HG02763 (cell line): ENCODE data around the gene CCDC134.

ENCODE experiments used
- ATAC-seq: cut with Tn5 transposase; IDR thresholded peaks from one replicate; pipeline ENCODE4 v1.9.1; 2021; ENCODE audit warnings: mild to moderate bottlenecking, moderate library complexity; ENCODE audit not compliant: unreplicated experiment

The CCDC134 gene

DNA sequence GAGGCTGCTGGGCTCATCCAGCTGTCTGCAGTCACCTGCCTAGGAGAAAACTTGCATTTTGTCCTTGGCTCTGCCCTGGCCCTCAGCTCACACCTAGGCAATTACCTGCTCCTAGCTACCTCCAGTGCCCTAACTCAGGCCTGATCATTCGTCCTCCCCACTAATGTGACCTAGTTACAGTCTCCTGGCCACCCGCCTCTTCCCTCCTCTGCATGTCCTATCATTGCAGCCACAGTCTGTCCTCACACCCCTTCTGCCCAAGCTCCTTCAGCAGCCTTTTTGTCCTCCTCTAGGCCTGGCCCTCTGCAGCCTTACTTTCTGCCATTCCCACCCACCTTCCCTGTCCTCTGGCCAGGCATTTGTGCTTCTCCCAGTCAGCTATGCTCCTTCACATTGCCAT is 17.7 kb upstream of the CCDC134 start:
- ATAC-seq: no peak

DNA sequence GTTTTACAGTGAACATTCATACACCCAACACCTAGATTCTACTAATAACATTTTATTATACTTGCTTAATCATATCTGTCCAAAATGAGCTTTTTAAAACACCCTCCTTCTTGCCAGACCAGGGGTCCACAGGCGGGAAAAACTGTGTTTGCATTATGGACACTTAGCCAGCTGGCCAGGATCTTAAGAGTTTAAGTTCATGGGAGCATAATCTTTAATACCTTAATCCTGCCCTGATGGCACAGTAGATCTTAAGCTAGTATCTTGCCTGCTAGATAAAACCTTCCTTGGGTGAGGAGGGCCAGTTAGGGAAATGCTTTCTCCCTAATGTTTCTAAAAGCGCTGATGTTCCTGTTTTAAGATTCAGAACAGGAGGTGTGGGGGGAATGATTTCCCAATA is 13.1 kb upstream of the CCDC134 start:
- ATAC-seq: no peak

GRCh38 chr22:41793871-41794270 is 6.6 kb upstream of the CCDC134 start:
- no peak for ATAC-seq

GRCh38 chr22:41798736-41799135 is 1.7 kb upstream of the CCDC134 start:
- no peak for ATAC-seq

DNA sequence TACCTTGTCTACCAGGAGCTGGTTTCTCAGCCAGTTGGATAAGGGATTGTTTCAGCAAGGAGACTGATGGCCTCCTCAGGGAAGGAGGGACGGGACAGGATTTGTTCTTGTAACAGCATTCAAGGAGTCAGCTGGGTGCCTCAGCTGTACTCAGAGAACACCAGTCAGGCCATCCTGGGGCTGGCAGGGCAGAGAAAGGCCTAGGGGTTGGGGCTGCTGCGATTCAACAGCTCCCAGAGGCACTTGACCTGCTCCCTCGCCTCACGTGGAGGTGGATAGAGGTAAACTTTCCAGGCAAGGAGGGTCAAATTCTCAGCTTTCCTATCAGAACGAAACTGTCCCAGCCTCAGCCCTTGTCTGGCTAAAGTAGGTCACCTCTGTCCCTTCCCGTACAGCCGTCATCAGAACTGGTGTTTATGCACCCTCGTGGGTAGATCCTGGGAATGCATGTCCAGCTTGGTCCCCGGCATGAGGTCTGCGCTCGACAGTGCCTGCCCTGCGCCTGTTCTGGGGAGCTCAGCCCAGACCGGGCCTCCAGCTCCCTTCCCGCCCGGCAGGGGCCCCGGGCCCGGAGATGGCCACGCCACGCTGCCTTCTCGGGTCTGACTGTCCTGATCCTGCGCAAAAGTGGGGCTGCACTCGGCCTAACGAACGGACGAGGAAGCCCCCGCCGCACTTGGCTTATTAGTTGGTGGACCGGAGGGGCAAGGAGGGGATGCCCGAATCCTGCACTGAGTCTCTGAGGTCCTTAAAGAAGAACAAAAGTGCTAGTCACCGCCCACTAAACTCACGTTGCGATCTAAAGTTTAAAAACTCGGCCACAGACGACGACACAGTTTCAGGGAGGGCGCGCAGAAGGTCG is 762 bp upstream of the CCDC134 start:
- ATAC-seq: no peak

GRCh38 chr22:41801147-41801819 is 804 bp downstream of the CCDC134 start:
- ATAC-seq: no peak

DNA sequence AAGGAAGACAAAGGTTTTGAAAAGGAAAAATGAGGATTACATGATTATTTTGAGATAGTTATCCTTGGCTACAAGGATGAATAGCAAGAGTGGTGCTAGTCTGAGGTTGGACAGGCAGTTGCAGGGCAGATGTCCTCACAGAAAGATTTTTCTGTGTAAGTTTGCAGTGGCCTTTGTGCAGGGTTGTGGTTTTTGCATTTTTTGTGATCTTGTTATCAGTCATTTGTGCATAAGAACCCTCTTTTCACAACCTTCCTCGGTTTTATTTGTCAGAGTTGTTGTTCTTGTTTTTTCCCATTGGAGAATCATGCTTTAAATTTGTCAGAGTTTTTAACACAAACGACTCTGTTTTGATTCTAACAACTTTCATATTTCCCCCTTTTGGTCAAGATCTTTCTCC is 1.4 kb downstream of the CCDC134 start:
- ATAC-seq: no peak

DNA sequence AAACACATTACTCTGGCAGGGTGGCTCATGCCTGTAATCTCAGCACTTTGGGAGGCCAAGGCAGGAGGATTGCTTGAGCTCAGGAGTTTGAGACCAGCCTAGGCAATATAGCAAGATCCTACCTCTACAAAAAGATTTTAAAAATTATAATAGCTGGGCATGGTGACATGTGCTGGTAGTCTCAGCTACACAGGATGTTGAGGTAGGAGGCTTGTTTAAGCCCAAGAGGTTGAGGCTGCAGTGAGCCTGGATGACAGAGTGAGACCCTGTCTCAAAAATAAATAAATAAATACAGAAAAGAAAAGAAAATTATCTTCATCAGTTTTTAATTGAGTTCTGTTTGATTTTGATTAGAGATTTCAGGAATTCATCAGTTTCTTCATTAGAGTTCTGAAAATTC is 5.2 kb downstream of the CCDC134 start:
- no peak for ATAC-seq

DNA sequence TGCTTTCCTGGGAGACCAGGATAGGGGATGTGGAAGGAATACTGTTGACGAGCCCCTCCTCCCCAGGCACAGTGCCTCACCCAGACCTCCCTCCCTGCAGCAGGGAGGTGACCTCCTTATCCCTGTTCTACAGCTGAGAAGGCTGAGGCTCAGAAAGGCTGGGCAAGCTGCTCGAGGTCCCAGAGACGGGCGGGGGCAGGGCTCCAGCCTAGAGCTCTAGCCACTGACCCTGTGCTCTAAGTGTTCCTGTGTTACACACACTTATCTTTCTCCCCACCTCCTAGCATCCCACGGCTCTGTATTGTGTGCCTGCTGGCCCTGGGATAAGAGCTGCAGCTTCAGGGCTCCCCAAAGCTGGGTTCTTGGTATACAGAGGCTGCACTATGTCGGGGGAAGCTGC is 7.9 kb downstream of the CCDC134 start:
- ATAC-seq: no peak

DNA sequence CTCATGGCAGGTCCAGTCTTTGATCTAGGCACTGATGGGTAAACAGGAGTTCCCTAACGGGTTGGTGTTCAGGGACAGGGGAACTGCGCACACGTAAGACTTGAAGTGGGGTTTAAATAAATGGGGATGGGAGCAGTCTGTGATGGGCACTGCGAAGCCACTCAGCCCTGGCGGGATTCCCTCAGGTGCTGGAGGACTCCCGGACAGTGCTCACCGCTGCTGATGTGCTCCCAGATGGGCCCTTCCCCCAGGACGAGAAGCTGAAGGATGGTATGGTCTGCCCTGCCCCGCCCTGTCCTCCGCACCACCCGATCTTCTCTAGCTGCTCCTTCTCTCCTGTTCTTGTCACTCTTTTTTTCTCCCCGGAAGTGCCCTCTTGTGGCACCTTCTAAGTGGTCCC is 9.5 kb downstream of the CCDC134 start:
- no peak for ATAC-seq

DNA sequence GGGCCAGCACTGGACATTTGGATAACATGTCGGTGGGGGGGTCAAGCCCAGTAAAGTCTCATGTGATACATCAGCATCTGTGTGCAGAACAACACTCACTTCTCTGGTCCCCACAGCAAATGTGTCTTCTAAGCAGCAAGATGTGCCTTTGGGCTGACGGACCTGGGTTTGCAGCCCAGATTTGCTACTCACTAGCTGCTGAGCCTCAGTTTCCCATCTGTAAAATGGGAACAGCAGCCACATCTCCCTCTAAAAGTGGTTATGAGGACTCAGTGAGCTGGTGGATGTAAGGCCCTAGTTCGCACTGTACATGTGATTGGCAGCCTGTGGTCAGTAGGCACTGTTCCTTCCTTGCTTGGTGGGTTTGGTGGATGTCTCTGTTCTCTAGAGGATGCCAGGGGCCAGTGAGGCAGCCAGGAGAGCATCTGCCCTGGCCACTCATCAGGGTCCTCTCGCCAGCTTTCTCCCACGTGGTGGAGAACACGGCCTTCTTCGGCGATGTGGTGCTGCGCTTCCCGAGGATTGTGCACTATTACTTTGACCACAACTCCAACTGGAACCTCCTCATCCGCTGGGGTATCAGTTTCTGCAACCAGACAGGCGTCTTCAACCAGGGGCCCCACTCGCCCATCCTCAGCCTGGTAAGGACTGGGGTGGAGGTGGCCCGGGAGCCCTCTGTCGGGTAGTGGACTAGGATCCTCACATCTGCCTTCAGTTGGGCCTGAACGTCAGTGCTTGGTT is 12.5 kb downstream of the CCDC134 start:
- no peak for ATAC-seq

- no peak for ATAC-seq
Measured at GRCh38 chr22:41813726-41814410, 13.4 kb downstream of the CCDC134 start.

DNA sequence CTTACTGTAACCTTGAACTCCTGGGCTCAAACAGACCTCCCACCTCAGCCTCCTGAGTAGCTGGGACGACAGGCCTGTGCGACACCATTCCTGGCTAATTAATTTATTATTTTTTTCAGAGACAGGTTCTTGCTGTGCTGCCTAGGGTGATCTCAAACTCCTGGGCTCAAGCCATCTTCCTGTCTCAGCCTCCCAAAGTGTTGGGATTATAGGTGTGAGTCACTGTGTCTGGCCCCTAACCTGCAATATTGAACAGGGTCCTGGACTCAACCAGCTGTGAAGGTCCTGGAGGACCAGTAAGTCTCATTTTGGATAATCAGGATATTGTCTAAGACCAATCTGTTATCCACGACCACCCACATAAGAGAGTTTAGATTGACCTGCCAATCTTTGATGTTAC is 15.2 kb downstream of the CCDC134 start:
- no peak for ATAC-seq

DNA sequence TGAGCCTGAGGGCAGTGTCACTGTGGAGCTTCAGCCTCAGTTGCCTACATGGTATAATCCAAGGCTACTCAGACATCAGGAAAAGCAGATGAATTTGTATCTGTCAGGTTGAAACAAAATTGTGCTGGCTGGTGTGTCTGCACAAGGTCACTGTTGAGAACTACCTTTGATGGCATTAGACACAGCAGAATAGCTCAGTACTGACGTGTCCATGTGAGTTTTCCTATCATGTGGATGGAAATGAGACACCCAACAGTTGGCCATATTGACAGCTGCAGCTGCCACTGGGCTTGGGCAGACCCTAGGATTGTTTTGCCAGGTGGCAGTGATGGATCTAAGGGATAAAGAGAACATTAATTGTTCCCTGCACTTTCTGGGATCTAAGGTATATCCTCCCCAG is 15.8 kb downstream of the CCDC134 start:
- no peak for ATAC-seq

DNA sequence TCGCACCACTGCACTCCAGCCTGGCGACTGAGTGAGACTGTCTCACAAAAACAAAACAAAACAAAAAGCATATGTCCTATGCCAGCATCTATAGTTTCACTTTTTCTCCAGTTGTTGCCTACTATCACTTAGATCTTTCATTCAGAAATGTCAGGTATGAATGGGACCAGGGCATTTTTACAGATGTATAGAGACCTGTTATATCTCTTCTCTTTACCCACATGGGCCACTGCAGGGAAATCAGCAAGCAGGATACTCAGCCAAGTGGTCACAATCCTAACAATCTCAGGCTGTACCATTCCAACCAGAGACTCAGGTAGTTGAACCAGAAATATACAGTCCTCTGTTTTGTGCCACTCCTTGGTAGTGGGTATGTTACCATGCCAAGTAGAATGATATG is 16.4 kb downstream of the CCDC134 start:
- no peak for ATAC-seq

DNA sequence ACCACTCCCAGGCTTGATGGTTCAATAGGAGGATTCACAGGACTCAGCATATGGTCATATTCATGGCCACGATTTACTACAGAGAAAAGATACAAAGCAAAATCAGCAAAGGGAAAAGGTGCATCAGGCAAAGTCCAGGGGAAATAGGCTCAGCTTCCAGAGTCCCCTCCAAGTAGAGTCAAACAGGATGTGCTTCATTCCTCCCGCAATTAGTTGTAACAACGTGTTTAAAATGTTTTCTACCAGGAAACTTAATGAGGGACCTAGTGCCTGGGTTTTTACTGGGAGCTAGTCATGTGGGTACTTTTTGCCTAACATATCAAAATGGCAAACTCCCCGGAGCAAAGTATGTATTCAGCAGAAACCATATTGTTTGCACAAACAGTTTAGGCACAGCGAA is 17.5 kb downstream of the CCDC134 start:
- ATAC-seq: no peak

DNA sequence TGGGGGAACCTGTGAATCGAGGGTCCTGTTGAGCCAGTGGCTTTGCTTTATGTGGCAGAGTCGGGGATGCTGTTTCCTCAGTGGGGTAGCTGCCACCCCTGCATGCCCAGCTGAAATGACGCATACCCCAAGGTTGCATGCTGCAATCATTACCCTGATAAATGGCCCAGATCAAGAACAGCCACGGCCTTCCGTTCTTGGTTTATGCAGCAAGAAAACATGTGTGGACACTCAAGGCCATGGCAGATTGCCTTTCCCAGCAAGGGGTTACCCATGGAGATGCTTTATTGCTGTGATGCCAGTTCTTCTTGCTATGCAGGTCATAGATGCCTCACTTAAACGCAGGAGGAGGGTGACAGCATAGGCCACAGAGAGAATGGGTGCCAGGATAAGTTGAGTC is 18.1 kb downstream of the CCDC134 start:
- ATAC-seq: no peak

GRCh38 chr22:41819257-41819656 is 18.8 kb downstream of the CCDC134 start:
- ATAC-seq: no peak

DNA sequence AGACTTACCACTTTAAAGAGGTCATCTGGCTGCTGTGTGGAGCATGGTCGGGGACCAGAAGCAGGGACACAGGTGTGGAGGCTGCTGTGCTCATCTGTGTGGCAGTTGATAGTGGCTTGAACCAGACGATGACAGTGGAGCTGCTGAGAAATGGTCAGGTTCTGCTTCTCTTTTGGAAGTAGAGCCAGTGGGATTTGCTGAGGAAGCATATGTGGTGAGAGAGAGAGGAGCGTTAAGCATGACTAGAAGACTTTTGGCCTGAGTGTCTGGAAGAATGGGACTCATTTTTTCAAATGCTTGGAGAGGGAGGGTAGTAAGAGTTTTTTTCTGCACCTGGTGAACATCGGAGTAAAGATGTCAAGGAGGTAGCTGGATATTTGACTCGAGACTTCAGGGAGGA is 20.0 kb downstream of the CCDC134 start:
- no peak for ATAC-seq

DNA sequence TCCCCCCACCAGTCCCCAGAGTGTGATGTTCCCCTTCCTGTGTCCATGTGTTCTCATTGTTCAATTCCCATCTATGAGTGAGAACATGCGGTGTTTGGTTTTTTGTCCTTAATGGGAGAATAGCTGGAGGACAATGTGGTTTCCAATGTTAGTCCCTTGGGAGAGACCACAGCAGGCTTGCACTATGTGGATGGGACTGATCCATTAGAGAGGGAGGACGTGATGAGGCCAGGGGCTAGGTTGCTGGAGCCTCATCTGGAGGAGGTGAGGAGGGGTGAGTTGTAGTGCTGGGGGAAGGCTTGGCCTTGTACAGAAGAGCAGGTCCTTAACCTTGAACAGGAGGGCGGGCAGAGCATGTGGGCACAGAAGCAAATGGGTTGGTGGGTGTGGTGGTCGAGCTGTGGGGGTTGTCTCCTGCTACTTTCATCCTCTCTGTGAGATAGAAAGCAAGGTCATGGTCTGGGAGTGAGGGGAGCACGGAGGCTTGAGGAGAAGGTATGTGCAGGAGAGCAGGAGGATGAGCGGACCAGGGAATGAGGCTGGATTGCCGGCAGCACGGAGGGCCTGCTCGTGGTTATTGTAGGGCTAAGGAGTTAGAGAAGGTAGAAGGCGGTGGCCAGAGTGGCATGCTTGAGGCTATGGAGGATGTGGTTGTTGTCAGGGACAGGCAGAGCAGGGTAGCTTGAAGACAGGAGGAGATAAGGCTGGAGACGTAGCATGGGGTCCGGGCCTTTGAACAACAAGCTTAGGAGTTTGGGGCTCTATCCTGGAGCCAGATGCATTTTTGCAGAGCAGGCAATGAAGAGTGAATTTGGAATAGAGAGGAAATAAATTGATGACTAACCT is 21.2 kb downstream of the CCDC134 start:
- no peak for ATAC-seq
